ENCODE results near the gene ARHGEF37.

Gene ARHGEF37

GRCh38 chr5:149540089-149540488 lies 41.2 kb upstream of the ARHGEF37 start:
- no peaks in the 10 kb centered on the region for H3K9me3 ChIP-seq (ENCODE audit: control insufficient read depth, low read length)
- H3K4me3 ChIP-seq (ENCODE audit: insufficient read depth in 1 of 2, low read depth in 1 of 2, low read length in 2 of 2) = no peak overlapping the region
- peaks cover 16 to 68% of the 10 kb centered on the region in 2 experiments for H3K36me3 ChIP-seq (ENCODE audit: control insufficient read depth in 1 of 2, insufficient read depth in 2 of 2, low read depth in 1 of 2, low read length in 2 of 2)
- peaks cover 4% of the 10 kb centered on the region for H3K4me1 ChIP-seq (ENCODE audit: control insufficient read depth, insufficient read depth, low read depth, low read length)
- no peak overlapping the region for H3K23ac ChIP-seq (ENCODE audit: low read length in 2 of 2)
- H3K9ac ChIP-seq (ENCODE audit: low read length) = peak overlapping the region; percentile 13
- no peak overlapping the region for H2AK5ac ChIP-seq (ENCODE audit: low read length, severe bottlenecking)
- no peak overlapping the region for H4K91ac ChIP-seq (ENCODE audit: low read length)
- no peak for DNase-seq
- no peak overlapping the region for H3K27ac ChIP-seq (ENCODE audit: low read length, poor library complexity, severe bottlenecking)
- H4K8ac ChIP-seq (ENCODE audit: low read length) = no peak overlapping the region
- no peak overlapping the region for H3K14ac ChIP-seq (ENCODE audit: low read length in 2 of 2)
- no peaks in the 10 kb centered on the region for H3K79me1 ChIP-seq (replicated peaks; ENCODE audit: low read length, poor library complexity, severe bottlenecking)
- H2BK120ac ChIP-seq (ENCODE audit: low read depth, low read length) = no peak overlapping the region
- H2BK5ac ChIP-seq (ENCODE audit: low read depth, low read length, poor library complexity, severe bottlenecking) = no peak overlapping the region
- H3K4me2 ChIP-seq (ENCODE audit: low read length, poor library complexity, severe bottlenecking) = no peak overlapping the region
- no peak overlapping the region for H2BK15ac ChIP-seq (ENCODE audit: low read depth, poor library complexity, severe bottlenecking)
- H2BK12ac ChIP-seq (ENCODE audit: low read length in 2 of 2) = no peak overlapping the region
- H3K18ac ChIP-seq (ENCODE audit: low read depth in 1 of 2, low read length in 2 of 2) = no peak overlapping the region
- H3K4ac ChIP-seq (ENCODE audit: low read depth in 1 of 2, low read length in 2 of 2) = no peak overlapping the region
- no peak overlapping the region for H2AFZ ChIP-seq (ENCODE audit: low read depth, low read length)
- WGBS = 89% methylated on average over 3 of the region's 3 CpGs
- H3K27me3 ChIP-seq (ENCODE audit: control insufficient read depth in 1 of 2, insufficient read depth in 1 of 2, low read length in 2 of 2) = no peaks in the 10 kb centered on the region

DNA sequence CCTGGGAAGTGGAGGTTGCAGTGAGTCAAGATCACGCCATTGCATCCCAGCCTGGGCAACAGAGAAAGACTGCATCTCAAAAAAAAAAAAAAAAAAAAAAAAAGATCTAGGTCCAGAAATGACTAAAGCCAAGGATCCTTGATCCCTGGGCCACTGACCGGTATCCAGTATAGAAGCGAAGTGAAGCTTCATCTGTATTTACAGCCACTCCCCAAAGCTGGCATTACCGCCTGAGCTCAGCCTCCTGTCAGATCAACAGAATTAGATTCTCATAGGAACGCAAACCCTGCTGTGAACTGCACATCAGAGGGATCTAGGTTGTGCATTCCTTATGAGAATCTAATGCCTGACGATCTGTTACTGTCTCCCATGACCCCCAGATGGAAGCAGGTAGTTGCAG lies 39.4 kb upstream of the ARHGEF37 start:
- no peak overlapping the region for H4K91ac ChIP-seq (ENCODE audit: low read length)
- no peak overlapping the region for H2BK12ac ChIP-seq (ENCODE audit: low read length in 2 of 2)
- H3K9ac ChIP-seq (ENCODE audit: low read length) = no peak overlapping the region
- H2BK120ac ChIP-seq (ENCODE audit: low read depth, low read length) = no peak overlapping the region
- no peaks in the 10 kb centered on the region for H3K79me1 ChIP-seq (replicated peaks; ENCODE audit: low read length, poor library complexity, severe bottlenecking)
- no peak overlapping the region for H4K8ac ChIP-seq (ENCODE audit: low read length)
- no peaks in the 10 kb centered on the region for H3K9me3 ChIP-seq (ENCODE audit: control insufficient read depth, low read length)
- H3K14ac ChIP-seq (ENCODE audit: low read length in 2 of 2) = no peak overlapping the region
- no peaks in the 10 kb centered on the region for H3K27me3 ChIP-seq (ENCODE audit: control insufficient read depth in 1 of 2, insufficient read depth in 1 of 2, low read length in 2 of 2)
- no peak overlapping the region for H3K4me2 ChIP-seq (ENCODE audit: low read length, poor library complexity, severe bottlenecking)
- no peak overlapping the region for H2AK5ac ChIP-seq (ENCODE audit: low read length, severe bottlenecking)
- no peak overlapping the region for H2AFZ ChIP-seq (ENCODE audit: low read depth, low read length)
- H3K4me1 ChIP-seq (ENCODE audit: control insufficient read depth, insufficient read depth, low read depth, low read length) = peaks cover 6% of the 10 kb centered on the region
- H3K27ac ChIP-seq (ENCODE audit: low read length, poor library complexity, severe bottlenecking) = no peak overlapping the region
- peaks cover 30 to 66% of the 10 kb centered on the region in 2 experiments for H3K36me3 ChIP-seq (ENCODE audit: control insufficient read depth in 1 of 2, insufficient read depth in 2 of 2, low read depth in 1 of 2, low read length in 2 of 2)
- DNase-seq = no peak
- no peak overlapping the region for H3K4ac ChIP-seq (ENCODE audit: low read depth in 1 of 2, low read length in 2 of 2)
- peak overlapping the region in 1 of 2 experiments; percentile 8 for H3K18ac ChIP-seq (ENCODE audit: low read depth in 1 of 2, low read length in 2 of 2)
- 96% methylated on average over 6 of the region's 6 CpGs for WGBS
- H3K4me3 ChIP-seq (ENCODE audit: insufficient read depth in 1 of 2, low read depth in 1 of 2, low read length in 2 of 2) = no peak overlapping the region
- no peak overlapping the region for H3K23ac ChIP-seq (ENCODE audit: low read length in 2 of 2)
- no peak overlapping the region for H2BK15ac ChIP-seq (ENCODE audit: low read depth, poor library complexity, severe bottlenecking)
- no peak overlapping the region for H2BK5ac ChIP-seq (ENCODE audit: low read depth, low read length, poor library complexity, severe bottlenecking)

DNA sequence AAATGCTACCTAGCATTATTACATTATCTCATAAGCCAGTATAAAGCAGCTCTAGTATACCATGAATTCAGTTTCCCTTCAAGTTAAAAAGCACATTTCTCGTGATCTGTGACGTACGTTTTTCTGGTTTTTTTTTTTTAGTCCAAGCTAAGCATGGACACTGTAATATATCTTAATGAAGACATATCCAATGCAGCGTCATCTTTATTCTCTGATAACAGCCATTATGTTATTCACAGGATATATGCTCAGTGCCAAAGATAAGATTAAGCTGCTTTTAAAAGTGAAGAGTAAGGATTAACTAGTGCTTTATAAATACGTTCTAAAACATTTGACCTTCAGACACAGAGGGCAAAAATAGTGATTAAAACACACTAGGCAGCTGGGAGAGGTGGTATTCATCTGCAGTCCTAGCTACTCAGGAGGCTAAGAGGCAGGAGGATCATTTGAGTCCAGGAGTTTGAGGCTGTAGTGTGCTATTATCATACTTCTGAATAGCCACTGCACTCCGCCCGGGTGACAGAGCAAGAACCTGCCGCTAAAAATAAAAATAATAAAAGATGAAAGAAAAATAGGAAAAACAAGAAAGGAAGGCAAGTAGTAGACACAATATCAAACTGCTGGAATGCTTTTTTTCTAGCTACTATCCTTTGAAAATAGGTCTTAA lies 37.8 kb upstream of the ARHGEF37 start:
- 80% methylated on average over 4 of the region's 8 CpGs for WGBS

DNA sequence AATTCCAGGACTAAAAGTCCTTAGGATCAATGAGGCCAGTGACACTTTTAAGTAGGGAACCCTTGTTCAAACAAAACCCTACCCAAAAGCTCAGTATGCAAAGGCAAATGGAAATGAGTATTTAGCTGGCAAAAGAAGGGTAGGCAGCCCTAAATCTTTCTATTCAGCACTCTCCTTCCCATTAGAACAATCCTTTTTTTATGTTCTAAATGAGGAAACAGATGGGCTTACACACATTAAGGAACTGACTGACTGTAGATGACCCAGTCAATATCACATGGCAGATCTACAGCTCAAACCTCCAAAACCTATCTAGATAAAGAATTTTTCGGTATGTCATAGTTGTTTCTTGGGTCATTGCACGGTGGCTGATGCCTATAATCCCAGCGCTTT lies 37.3 kb upstream of the ARHGEF37 start:
- Histone ChIP-seq H3K4ac (ENCODE audit: low read depth in 1 of 2, low read length in 2 of 2) (no peak overlapping the region), H4K8ac (ENCODE audit: low read length) (no peak overlapping the region), H3K9me3 (ENCODE audit: control insufficient read depth, low read length) (no peaks in the 10 kb centered on the region), H2AK5ac (ENCODE audit: low read length, severe bottlenecking) (no peak overlapping the region), H3K14ac (ENCODE audit: low read length in 2 of 2) (no peak overlapping the region), H2BK12ac (ENCODE audit: low read length in 2 of 2) (no peak overlapping the region), H2AFZ (ENCODE audit: low read depth, low read length) (no peak overlapping the region), H2BK15ac (ENCODE audit: low read depth, poor library complexity, severe bottlenecking) (no peak overlapping the region), H3K4me2 (ENCODE audit: low read length, poor library complexity, severe bottlenecking) (no peak overlapping the region), H3K18ac (ENCODE audit: low read depth in 1 of 2, low read length in 2 of 2) (no peak overlapping the region), H3K4me3 (ENCODE audit: insufficient read depth in 1 of 2, low read depth in 1 of 2, low read length in 2 of 2) (no peak overlapping the region), H3K79me1 (replicated peaks; ENCODE audit: low read length, poor library complexity, severe bottlenecking) (no peaks in the 10 kb centered on the region), H3K36me3 (ENCODE audit: control insufficient read depth in 1 of 2, insufficient read depth in 2 of 2, low read depth in 1 of 2, low read length in 2 of 2) (peaks cover 35 to 71% of the 10 kb centered on the region in 2 experiments), H2BK5ac (ENCODE audit: low read depth, low read length, poor library complexity, severe bottlenecking) (no peak overlapping the region), H4K91ac (ENCODE audit: low read length) (no peak overlapping the region), H3K27ac (ENCODE audit: low read length, poor library complexity, severe bottlenecking) (no peak overlapping the region), H3K9ac (ENCODE audit: low read length) (peak overlapping the region; percentile 55), H3K23ac (ENCODE audit: low read length in 2 of 2) (no peak overlapping the region), H2BK120ac (ENCODE audit: low read depth, low read length) (no peak overlapping the region), H3K27me3 (ENCODE audit: control insufficient read depth in 1 of 2, insufficient read depth in 1 of 2, low read length in 2 of 2) (no peaks in the 10 kb centered on the region), H3K4me1 (ENCODE audit: control insufficient read depth, insufficient read depth, low read depth, low read length) (peaks cover 11% of the 10 kb centered on the region)
- no peak for DNase-seq
- no CpG with 5 or more reads among the region's 3 CpGs for WGBS

More for the DNA sequence above, 37.8 kb upstream of the ARHGEF37 start:
- no peak overlapping the region for H3K4ac ChIP-seq (ENCODE audit: low read depth in 1 of 2, low read length in 2 of 2)
- no peak overlapping the region for H2BK5ac ChIP-seq (ENCODE audit: low read depth, low read length, poor library complexity, severe bottlenecking)
- no peaks in the 10 kb centered on the region for H3K79me1 ChIP-seq (replicated peaks; ENCODE audit: low read length, poor library complexity, severe bottlenecking)
- H3K27ac ChIP-seq (ENCODE audit: low read length, poor library complexity, severe bottlenecking) = no peak overlapping the region
- no peak overlapping the region for H2AFZ ChIP-seq (ENCODE audit: low read depth, low read length)
- H2BK120ac ChIP-seq (ENCODE audit: low read depth, low read length) = no peak overlapping the region
- H3K14ac ChIP-seq (ENCODE audit: low read length in 2 of 2) = no peak overlapping the region
- H2BK15ac ChIP-seq (ENCODE audit: low read depth, poor library complexity, severe bottlenecking) = no peak overlapping the region
- no peak overlapping the region for H4K91ac ChIP-seq (ENCODE audit: low read length)
- no peak overlapping the region for H3K4me2 ChIP-seq (ENCODE audit: low read length, poor library complexity, severe bottlenecking)
- H3K4me1 ChIP-seq (ENCODE audit: control insufficient read depth, insufficient read depth, low read depth, low read length) = peaks cover 10% of the 10 kb centered on the region
- H3K4me3 ChIP-seq (ENCODE audit: insufficient read depth in 1 of 2, low read depth in 1 of 2, low read length in 2 of 2) = peak overlapping the region in 1 of 2 experiments; percentile 38
- H3K23ac ChIP-seq (ENCODE audit: low read length in 2 of 2) = no peak overlapping the region
- no peak overlapping the region for H2AK5ac ChIP-seq (ENCODE audit: low read length, severe bottlenecking)
- no peak overlapping the region for H4K8ac ChIP-seq (ENCODE audit: low read length)
- no peak overlapping the region for H3K18ac ChIP-seq (ENCODE audit: low read depth in 1 of 2, low read length in 2 of 2)
- H3K9me3 ChIP-seq (ENCODE audit: control insufficient read depth, low read length) = no peaks in the 10 kb centered on the region
- DNase-seq = no peak
- H3K9ac ChIP-seq (ENCODE audit: low read length) = peak overlapping the region; percentile 55
- no peak overlapping the region for H2BK12ac ChIP-seq (ENCODE audit: low read length in 2 of 2)
- H3K27me3 ChIP-seq (ENCODE audit: control insufficient read depth in 1 of 2, insufficient read depth in 1 of 2, low read length in 2 of 2) = no peaks in the 10 kb centered on the region
- H3K36me3 ChIP-seq (ENCODE audit: control insufficient read depth in 1 of 2, insufficient read depth in 2 of 2, low read depth in 1 of 2, low read length in 2 of 2) = peaks cover 34 to 69% of the 10 kb centered on the region in 2 experiments

All from mesenchymal stem cell (in vitro differentiated cells and primary cell).